CD8-positive, alpha-beta memory T cell (primary cell): ENCODE data around the gene KCTD12. TPM values are rescaled to one million over a fixed set of nuclear protein-coding genes. Genes with fewer than 3 reads are reported as not detected.
A peak's percentile ranks its signal among the peaks of the same experiment; 100 is the strongest.
"Not testable (repeated sequence)": the region's sequence is repeated elsewhere in the genome, so short reads cannot be mapped to it uniquely, and the experiment has no call there.

Source experiments
- CTCF ChIA-PET: fragments of 350-600 bp; sonication (Branson Sonifier 250); formaldehyde crosslinking; loops from one replicate; lab custom pipeline; 2021; ENCODE audit warnings: antibody characterized with exemption; lab: Charles Lee
- POLR2A ChIA-PET: fragments of 350-600 bp; sonication (Branson Sonifier 250); formaldehyde crosslinking; loops from one replicate; lab custom pipeline; 2021; ENCODE audit warnings: antibody characterized with exemption; lab: Charles Lee
- DNase-seq, 5 donors: peaks; one replicate each; pipeline versions ENCODE4 v3.0.0 to v3.0.0-alpha.2; 2020 to 2022; ENCODE audit warnings: mixed read lengths in 1 of 5
- H3K27ac ChIP-seq: one replicate; pipeline ENCODE4 v1.7.0; 2013; ENCODE audit warnings: low read depth, mild to moderate bottlenecking, low read length, moderate library complexity
- H3K27me3 ChIP-seq: 2 replicates; pipeline ENCODE4 v1.7.0; 2013; ENCODE audit warnings: low read length, mild to moderate bottlenecking; ENCODE audit not compliant: insufficient read depth, poor library complexity, severe bottlenecking
- H3K36me3 ChIP-seq: 2 replicates; pipeline ENCODE4 v1.7.0; 2013; ENCODE audit warnings: mild to moderate bottlenecking, low read length, moderate library complexity; ENCODE audit not compliant: insufficient read depth
- H3K4me1 ChIP-seq: 2 replicates; pipeline ENCODE4 v1.7.0; 2013; ENCODE audit warnings: mild to moderate bottlenecking, low read length, moderate library complexity; ENCODE audit not compliant: insufficient read depth
- H3K4me3 ChIP-seq: 2 replicates; pipeline ENCODE4 v1.7.0; 2013; ENCODE audit warnings: mild to moderate bottlenecking, low read length
- H3K9me3 ChIP-seq: 2 replicates; pipeline ENCODE4 v1.7.0; 2013; ENCODE audit warnings: mild to moderate bottlenecking, low read length
- H3K27ac Mint-ChIP-seq, 8 donors: one replicate each; pipeline ENCODE4 v1.8.0; 2020 to 2021; ENCODE audit warnings: mixed read lengths in 8 of 8, mild to moderate bottlenecking in 6 of 8, inconsistent platforms in 3 of 8, moderate library complexity in 3 of 8
- H3K27me3 Mint-ChIP-seq, 2 donors: one replicate each; pipeline ENCODE4 v1.8.0; 2020 to 2021; ENCODE audit warnings: mixed read lengths in 2 of 2, mild to moderate bottlenecking in 1 of 2, moderate library complexity in 1 of 2
- H3K36me3 Mint-ChIP-seq, 3 donors: one replicate each; pipeline ENCODE4 v1.8.0; 2020 to 2021; ENCODE audit warnings: mixed read lengths in 3 of 3, inconsistent platforms in 1 of 3, mild to moderate bottlenecking in 1 of 3
- H3K4me1 Mint-ChIP-seq, 3 donors: one replicate each; pipeline ENCODE4 v1.8.0; 2020 to 2021; ENCODE audit warnings: mixed read lengths in 3 of 3, inconsistent platforms in 1 of 3, mild to moderate bottlenecking in 1 of 3
- H3K4me3 Mint-ChIP-seq, 7 donors: one replicate each; pipeline ENCODE4 v1.8.0; 2020 to 2021; ENCODE audit warnings: mixed read lengths in 7 of 7, mild to moderate bottlenecking in 6 of 7, moderate library complexity in 4 of 7, inconsistent platforms in 2 of 7
- H3K9me3 Mint-ChIP-seq, 5 donors: one replicate each; pipeline ENCODE4 v1.8.0; 2020 to 2022; ENCODE audit warnings: mixed read lengths in 5 of 5, mild to moderate bottlenecking in 3 of 5, moderate library complexity in 2 of 5, inconsistent platforms in 1 of 5
- polyA plus RNA-seq: library from polyadenylated mRNA; unstranded; fragments of 300-500 nt; fragmentation: Illumina TruSeq; gene quantifications from one replicate; pipeline ENCODE4 v1.2.3, GENCODE V29; 2021
- total RNA-seq, 2 experiments: library from RNA; stranded (reverse); gene quantifications; one replicate each; pipeline ENCODE4 v1.2.3, GENCODE V29; 2021

The KCTD12 gene
- total and polyA plus RNA-seq, 3 experiments from 2014 or later, result 0.07 to 5.8 (median 5.1) TPM

DNA sequence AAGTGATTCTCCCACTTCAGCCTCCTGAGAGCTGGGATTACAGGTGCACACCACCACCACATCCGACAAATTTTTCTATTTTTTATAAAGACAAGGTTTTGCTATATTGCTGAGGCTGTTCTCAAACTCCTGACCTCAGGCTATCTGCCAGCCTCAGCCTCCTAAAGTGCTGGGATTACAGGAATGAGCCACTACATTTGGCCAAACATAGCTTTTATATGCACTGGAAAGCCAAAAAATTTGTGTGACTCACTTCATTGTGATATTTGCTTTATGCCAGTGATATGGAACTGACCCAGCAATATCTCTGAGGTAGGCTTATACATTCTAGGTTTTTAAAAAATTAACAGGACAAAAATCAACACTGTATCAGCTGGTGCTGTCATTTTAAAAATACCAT is 35.3 kb upstream of the KCTD12 start:
- Mint-ChIP-seq H3K4me3 (no peak overlapping the region), H3K36me3 (no peaks in the 10 kb centered on the region), H3K27ac (no peak overlapping the region), H3K27me3 (peaks cover 2 to 36% of the 10 kb centered on the region in 2 donors), H3K4me1 (no peaks in the 10 kb centered on the region), H3K9me3 (peaks cover 0 to 2% (median 0%) of the 10 kb centered on the region in 5 donors)
- POLR2A ChIA-PET, result no interaction called here
- Histone ChIP-seq H3K27ac (no peak overlapping the region), H3K9me3 (no peaks in the 10 kb centered on the region), H3K4me1 (no peaks in the 10 kb centered on the region), H3K4me3 (no peak overlapping the region), H3K36me3 (no peaks in the 10 kb centered on the region), H3K27me3 (no peaks in the 10 kb centered on the region)
- CTCF ChIA-PET, result no interaction called here
- DNase-seq, result no peak

DNA sequence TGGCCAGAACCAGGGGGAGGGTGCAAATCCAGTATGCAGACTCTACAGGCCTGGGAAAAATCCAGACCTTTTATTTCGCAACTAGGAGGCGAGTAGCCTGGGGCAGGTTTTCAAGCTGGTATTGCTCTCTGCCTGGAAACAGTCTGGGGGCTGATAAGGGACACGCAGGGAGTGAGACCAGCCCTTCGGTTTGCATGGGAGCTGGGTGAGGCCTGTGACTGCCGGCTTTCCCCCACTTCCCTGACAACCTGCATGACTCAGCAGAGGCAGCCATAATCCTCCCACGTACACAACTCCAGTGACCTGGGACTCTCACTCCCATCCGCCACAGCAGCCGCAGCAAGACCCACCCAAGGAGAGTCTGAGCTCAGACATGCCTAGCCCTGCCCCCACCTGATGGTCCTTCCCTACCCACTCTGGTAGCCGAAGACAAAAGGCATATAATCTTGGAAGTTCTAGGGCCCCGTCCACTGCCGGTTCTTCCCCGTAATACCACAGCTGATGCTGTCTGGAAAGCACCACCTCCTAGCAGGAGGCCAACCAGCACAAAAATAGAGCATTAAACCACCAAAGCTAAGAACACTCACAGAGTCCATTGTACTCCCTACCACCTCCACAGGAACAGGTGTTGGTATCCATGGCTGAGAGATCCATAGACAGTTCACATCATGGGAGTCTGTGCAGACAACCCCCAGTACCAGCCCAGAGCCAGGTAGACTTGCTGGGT is 31.7 kb upstream of the KCTD12 start:
- H3K27ac ChIP-seq, H3K36me3 Mint-ChIP-seq, H3K4me3 ChIP-seq, CTCF ChIA-PET, H3K27me3 ChIP-seq, H3K9me3 ChIP-seq, H3K27ac Mint-ChIP-seq, H3K4me1 Mint-ChIP-seq, H3K36me3 ChIP-seq, H3K9me3 Mint-ChIP-seq, H3K4me3 Mint-ChIP-seq, DNase-seq, POLR2A ChIA-PET, H3K4me1 ChIP-seq: not testable (repeated sequence)
- peaks cover 13 to 45% of the 10 kb centered on the region in 2 donors for H3K27me3 Mint-ChIP-seq

DNA sequence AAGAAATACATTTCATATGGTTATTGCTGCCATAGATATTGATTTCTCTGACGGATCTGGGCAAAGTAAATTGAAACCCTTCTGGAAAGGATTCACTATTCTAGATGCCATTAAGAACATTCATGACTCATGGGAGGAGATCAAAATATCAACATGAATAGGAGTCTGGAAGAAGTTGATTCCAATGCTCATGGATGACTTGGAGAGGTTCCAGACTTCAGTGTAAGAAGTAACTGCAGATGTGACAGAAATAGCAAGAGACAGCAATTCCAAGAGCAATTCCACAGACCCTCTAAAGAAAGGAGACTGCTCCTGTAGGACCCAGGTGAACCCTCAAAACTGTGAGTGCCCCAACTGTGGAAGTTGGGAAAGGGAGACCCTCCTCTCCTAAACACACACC is 30.9 kb upstream of the KCTD12 start:
- no peak overlapping the region for H3K4me3 ChIP-seq
- H3K9me3 ChIP-seq, result no peaks in the 10 kb centered on the region
- Mint-ChIP-seq H3K27me3 (peaks cover 13 to 42% of the 10 kb centered on the region in 2 donors), H3K36me3 (no peaks in the 10 kb centered on the region), H3K4me1 (no peaks in the 10 kb centered on the region), H3K27ac (no peak overlapping the region), H3K9me3 (peaks cover 0 to 2% (median 0%) of the 10 kb centered on the region in 5 donors), H3K4me3 (no peak overlapping the region)
- no peaks in the 10 kb centered on the region for H3K4me1 ChIP-seq
- no peak overlapping the region for H3K27ac ChIP-seq
- no peaks in the 10 kb centered on the region for H3K36me3 ChIP-seq
- ChIA-PET POLR2A (no interaction called here), CTCF (no interaction called here)
- DNase-seq, result no peak
- H3K27me3 ChIP-seq, result no peaks in the 10 kb centered on the region

DNA sequence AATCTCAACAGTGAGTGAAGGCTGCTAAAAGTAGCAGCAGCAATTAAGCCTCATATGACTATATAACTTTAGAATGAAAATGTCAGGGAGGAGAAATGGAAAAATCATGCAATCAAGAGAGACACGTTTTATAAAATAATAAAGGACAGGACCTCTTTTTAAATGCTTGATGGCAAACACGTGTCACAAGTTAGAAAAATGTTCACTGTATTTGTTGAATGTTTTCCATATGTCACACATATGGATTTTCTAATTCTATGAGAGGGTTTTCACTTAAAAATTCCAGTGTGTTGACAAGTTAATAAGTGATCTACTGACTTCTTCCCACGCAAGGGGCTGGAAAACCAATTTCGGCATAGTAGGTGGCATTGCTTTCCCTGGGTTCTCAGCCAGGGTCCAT is 27.7 kb upstream of the KCTD12 start:
- no peak overlapping the region for H3K27ac ChIP-seq
- H3K4me1 ChIP-seq, result no peaks in the 10 kb centered on the region
- ChIA-PET CTCF (interaction anchor here (1.4 kb wide), 1 partner anchor 10 kb away, joined by 3 read pairs; no protein-coding TSS in a partner anchor), POLR2A (no interaction called here)
- no peaks in the 10 kb centered on the region for H3K9me3 ChIP-seq
- H3K27me3 ChIP-seq, result no peaks in the 10 kb centered on the region
- H3K27ac Mint-ChIP-seq, result no peak overlapping the region
- H3K36me3 ChIP-seq, result no peaks in the 10 kb centered on the region
- H3K4me1 Mint-ChIP-seq, result no peaks in the 10 kb centered on the region
- no peaks in the 10 kb centered on the region for H3K36me3 Mint-ChIP-seq
- no peak for DNase-seq
- H3K4me3 Mint-ChIP-seq, result no peak overlapping the region
- no peak overlapping the region for H3K4me3 ChIP-seq
- no peaks in the 10 kb centered on the region for H3K9me3 Mint-ChIP-seq
- peaks cover 13 to 43% of the 10 kb centered on the region in 2 donors for H3K27me3 Mint-ChIP-seq

DNA sequence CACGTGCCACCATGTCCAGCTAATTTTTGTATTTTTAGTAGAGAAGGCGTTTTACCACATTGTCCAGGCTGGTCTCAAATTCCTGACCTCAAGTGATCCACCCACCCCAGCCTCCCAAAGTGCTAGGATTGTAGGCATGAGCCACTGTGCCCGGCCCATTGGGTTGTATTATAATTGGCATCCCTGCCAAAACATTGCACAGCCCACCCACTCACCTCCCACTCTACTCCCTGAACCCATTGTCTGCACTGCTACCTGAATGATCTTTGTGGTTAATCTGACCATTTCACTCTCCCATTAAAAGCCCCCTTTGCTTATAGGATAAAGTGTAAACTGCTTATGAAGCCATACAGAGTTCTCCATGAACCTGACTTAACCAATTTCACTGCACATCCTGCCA is 26.3 kb upstream of the KCTD12 start:
- Histone ChIP-seq H3K27ac (no peak overlapping the region), H3K27me3 (no peaks in the 10 kb centered on the region), H3K9me3 (no peaks in the 10 kb centered on the region), H3K36me3 (no peaks in the 10 kb centered on the region), H3K4me3 (no peak overlapping the region), H3K4me1 (no peaks in the 10 kb centered on the region)
- peaks cover 16 to 48% of the 10 kb centered on the region in 2 donors for H3K27me3 Mint-ChIP-seq
- no peak overlapping the region for H3K4me3 Mint-ChIP-seq
- ChIA-PET CTCF (no interaction called here), POLR2A (no interaction called here)
- H3K27ac Mint-ChIP-seq, result no peak overlapping the region
- no peaks in the 10 kb centered on the region for H3K36me3 Mint-ChIP-seq
- H3K9me3 Mint-ChIP-seq, result no peaks in the 10 kb centered on the region
- H3K4me1 Mint-ChIP-seq, result no peaks in the 10 kb centered on the region
- no peak for DNase-seq

DNA sequence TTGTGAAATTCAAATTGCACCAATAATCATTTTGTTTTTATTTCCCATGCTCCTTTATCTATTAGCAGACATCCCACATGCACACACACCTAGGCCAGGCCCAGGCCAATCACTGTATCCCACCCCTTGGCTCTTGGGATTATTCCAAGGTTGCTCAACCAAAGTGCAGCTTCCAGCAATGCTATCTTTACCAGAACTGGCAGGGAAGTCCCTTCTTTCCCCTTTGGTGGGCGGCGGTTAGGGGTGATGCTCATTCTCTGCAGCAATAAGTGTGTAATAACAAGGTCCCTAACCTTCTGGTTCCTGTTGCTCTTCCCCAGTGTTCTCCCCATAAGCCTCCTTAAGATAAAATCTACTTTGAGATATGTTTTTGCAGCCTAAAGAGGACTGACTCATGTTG is 18.3 kb upstream of the KCTD12 start:
- Mint-ChIP-seq H3K9me3 (peaks cover 0 to 3% (median 0%) of the 10 kb centered on the region in 5 donors), H3K4me3 (no peak overlapping the region), H3K27me3 (peaks cover 6 to 45% of the 10 kb centered on the region in 2 donors), H3K27ac (no peak overlapping the region), H3K4me1 (no peaks in the 10 kb centered on the region), H3K36me3 (no peaks in the 10 kb centered on the region)
- Histone ChIP-seq H3K27me3 (no peaks in the 10 kb centered on the region), H3K27ac (no peak overlapping the region), H3K36me3 (no peaks in the 10 kb centered on the region), H3K9me3 (no peaks in the 10 kb centered on the region), H3K4me1 (no peaks in the 10 kb centered on the region), H3K4me3 (no peak overlapping the region)
- no peak for DNase-seq
- ChIA-PET POLR2A (no interaction called here), CTCF (interaction anchor here (1.0 to 3.2 kb wide), 6 partner anchors 10 to 1209 kb away, joined by 4 to 34 read pairs (median 8); no protein-coding TSS in a partner anchor)

DNA sequence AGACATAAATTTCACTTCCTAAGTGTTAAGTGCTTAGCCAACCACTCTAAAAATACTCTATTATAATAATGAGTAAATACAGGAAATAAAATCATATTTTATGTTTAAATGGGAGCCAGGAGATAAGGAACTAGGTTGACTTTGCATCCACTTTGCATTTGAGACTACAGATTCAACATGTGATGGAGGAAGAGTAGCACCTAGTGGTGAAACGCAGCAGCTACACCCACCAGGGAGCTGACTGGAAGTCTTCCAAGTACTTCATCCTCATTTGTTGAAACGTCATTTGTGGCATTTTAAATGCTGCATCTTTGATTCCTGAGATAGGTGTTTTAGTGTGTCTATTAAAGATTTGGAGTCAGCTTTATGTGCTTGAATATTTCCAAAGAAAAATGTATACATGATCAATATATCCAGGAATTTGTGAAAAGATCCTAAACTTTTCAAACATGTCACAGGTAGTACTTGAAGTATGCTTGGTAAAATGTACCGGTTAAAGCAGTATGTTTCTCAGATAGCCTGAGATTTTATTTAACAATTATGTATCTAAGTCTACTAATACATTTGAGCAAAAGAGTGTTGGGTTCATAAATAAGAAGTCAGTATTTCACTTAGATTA is 17.4 kb upstream of the KCTD12 start:
- H3K27ac Mint-ChIP-seq, result no peak overlapping the region
- ChIA-PET CTCF (interaction anchor here (0.8 to 3.3 kb wide), 8 partner anchors 9 to 1208 kb away, joined by 3 to 34 read pairs (median 8); partner anchors contain the start of gene KCTD12), POLR2A (no interaction called here)
- no peaks in the 10 kb centered on the region for H3K9me3 ChIP-seq
- H3K27me3 ChIP-seq, result no peaks in the 10 kb centered on the region
- H3K36me3 ChIP-seq, result no peaks in the 10 kb centered on the region
- DNase-seq, result peak; percentile 38 to 76 (median 48)
- no peak overlapping the region for H3K27ac ChIP-seq
- H3K9me3 Mint-ChIP-seq, result peaks cover 0 to 11% (median 7%) of the 10 kb centered on the region in 5 donors
- peaks cover 5 to 45% of the 10 kb centered on the region in 2 donors for H3K27me3 Mint-ChIP-seq
- H3K4me3 ChIP-seq, result no peak overlapping the region
- H3K4me3 Mint-ChIP-seq, result no peak overlapping the region
- H3K4me1 Mint-ChIP-seq, result no peaks in the 10 kb centered on the region
- peaks cover 0 to 5% (median 0%) of the 10 kb centered on the region in 3 donors for H3K36me3 Mint-ChIP-seq
- H3K4me1 ChIP-seq, result no peaks in the 10 kb centered on the region

DNA sequence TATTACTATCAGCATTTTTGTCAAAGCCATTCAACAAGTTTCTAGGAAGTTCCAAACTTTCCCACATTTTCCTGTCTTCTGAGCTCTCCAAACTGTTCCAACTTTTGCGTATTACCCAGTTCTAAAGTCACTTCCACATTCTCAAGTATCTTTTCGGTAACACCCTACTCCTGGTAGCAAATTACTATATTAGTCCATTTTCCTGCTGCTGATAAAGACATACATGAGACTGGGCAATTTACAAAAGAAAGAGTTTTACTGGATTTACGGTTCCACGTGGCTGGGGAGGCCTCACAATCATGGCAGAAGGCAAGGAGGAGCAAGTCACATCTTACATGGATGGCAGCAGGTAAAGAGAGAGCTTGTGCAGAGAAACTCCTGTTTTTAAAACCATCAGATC is 12.9 kb upstream of the KCTD12 start:
- H3K4me3 ChIP-seq, H3K27ac ChIP-seq, H3K36me3 Mint-ChIP-seq, H3K27me3 ChIP-seq, H3K9me3 ChIP-seq, H3K4me1 Mint-ChIP-seq, H3K4me1 ChIP-seq, H3K36me3 ChIP-seq, DNase-seq, H3K4me3 Mint-ChIP-seq, POLR2A ChIA-PET: not testable (repeated sequence)
- peak overlapping the region in 1 of 8 donors; percentile 5 for H3K27ac Mint-ChIP-seq
- CTCF ChIA-PET, result interaction anchor here (1.0 kb wide), 2 partner anchors 10 to 1029 kb away, joined by 3 to 4 read pairs; no protein-coding TSS in a partner anchor
- H3K27me3 Mint-ChIP-seq, result peaks cover 8 to 41% of the 10 kb centered on the region in 2 donors
- peaks cover 0 to 12% (median 7%) of the 10 kb centered on the region in 5 donors for H3K9me3 Mint-ChIP-seq
